ENCODE measurements around the gene RPL15.

RPL15 gene

GRCh38 chr3:23966328-23966727 is 49.4 kb downstream of the RPL15 start:
- DNase-seq, result no peak

- DNase-seq, result no peak
Measured at GRCh38 chr3:23968463-23969184, 51.7 kb downstream of the RPL15 start.

DNA sequence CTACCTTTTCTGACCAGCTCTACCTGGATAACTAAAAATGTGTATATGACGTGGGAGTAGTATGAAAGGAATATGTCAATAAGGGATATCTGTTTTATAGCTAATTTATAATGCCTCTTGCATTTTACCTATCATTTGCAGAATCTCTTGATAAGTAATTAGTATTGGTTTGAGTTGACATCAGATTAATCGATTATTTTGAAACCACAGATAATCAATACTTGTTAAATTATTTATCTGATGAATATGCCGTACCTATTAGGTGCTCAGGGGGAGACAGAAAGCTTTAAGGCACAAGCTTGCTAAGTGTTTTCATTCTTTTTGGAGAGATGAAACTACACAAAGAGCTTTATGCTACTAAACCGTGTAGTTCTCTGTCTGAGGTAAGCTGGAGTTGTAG is 52.5 kb downstream of the RPL15 start:
- no peak for DNase-seq
